Adrenal gland (tissue), 12 donors: Measurements from ENCODE around the gene KIRREL3. TPM values are rescaled to one million over a fixed set of nuclear protein-coding genes. Genes with fewer than 3 reads are reported as not detected.

Source experiments
- DNase-seq, 7 donors: peaks; one replicate each; pipeline ENCODE4 v3.0.0-alpha.2; 2019 to 2020
- H3K27ac ChIP-seq, 5 donors: fragments of 200-600 bp; sonication (generic) in 4 of 5; 1 replicate in 3 of 5; 2 replicates in 2 of 5; pipeline versions ENCODE4 v1.5.1 to v1.8.0; 2016 to 2020; ENCODE audit warnings: mild to moderate bottlenecking in 1 of 5
- H3K27me3 ChIP-seq: fragments of 200-600 bp; 2 replicates; pipeline ENCODE4 v1.8.0; 2021
- H3K36me3 ChIP-seq, 2 donors: fragments of 200-600 bp; replicated peaks in 1 of 2; 1 replicate in 1 of 2; 2 replicates in 1 of 2; pipeline versions ENCODE4 v1.5.1 to v1.8.0; 2018 to 2022
- H3K4me1 ChIP-seq, 2 donors: fragments of 200-600 bp; replicated peaks in 1 of 2; 1 replicate in 1 of 2; 2 replicates in 1 of 2; pipeline versions ENCODE4 v1.5.1 to v1.8.0; 2018 to 2021
- H3K4me3 ChIP-seq, 4 donors: fragments of 200-600 bp; sonication (generic) in 3 of 4; one replicate each; pipeline ENCODE4 v1.5.1; 2016 to 2018
- H3K9me3 ChIP-seq, 3 donors: fragments of 200-600 bp; sonication (generic) in 1 of 3; replicated peaks in 1 of 3; 1 replicate in 2 of 3; 2 replicates in 1 of 3; pipeline versions ENCODE4 v1.5.1 to v1.8.0; 2016 to 2021
- CTCF ChIP-seq, 6 experiments: fragments of 450-650 bp in 4 of 6; fragments of 200-600 bp in 2 of 6; sonication (generic) in 1 of 6; IDR thresholded peaks; 1 replicate in 5 of 6; 2 replicates in 1 of 6; pipeline versions ENCODE4 v1.5.1 to v1.8.0; 2016 to 2021; ENCODE audit warnings: antibody characterized with exemption in 6 of 6, mild to moderate bottlenecking in 2 of 6, moderate library complexity in 1 of 6
- POLR2A ChIP-seq, 2 donors: fragments of 450-650 bp; IDR thresholded peaks; one replicate each; pipeline ENCODE4 v1.6.1; 2017; ENCODE audit warnings: antibody characterized with exemption in 2 of 2, mild to moderate bottlenecking in 2 of 2, moderate library complexity in 1 of 2
- WGBS, 4 donors: extraction: QIAGEN DNeasy Blood & Tissue Kit in 2 of 4; methylation state at CpG; one replicate each; pipeline versions ENCODE4 v1.1.5 to v1.1.7; 2013 to 2017; 5-methylcytosine and 5-hydroxymethylcytosine counted together
- intact Hi-C, 2 donors: fragments of 100-400 bp; cut with DNase I; formaldehyde crosslinking; loops; one replicate each; pipeline versions ENCODE4 v1.14.1 to v1.15.0; 2022 to 2023
- polyA plus RNA-seq, 3 donors: library from polyadenylated mRNA; stranded (reverse); fragments of 200-250 nt in 2 of 3; fragments of 350-450 nt in 1 of 3; fragmentation: Illumina TruSeq in 1 of 3; extraction: RNeasy Lipid Tissue Mini Kit (QIAGEN cat#74804) in 1 of 3; gene quantifications; one replicate each; pipeline ENCODE4 v1.2.3, GENCODE V29; 2013 to 2014
- total RNA-seq, 9 donors: library from RNA; depleted of rRNA in 4 of 9; stranded (reverse); fragments of >200 nt in 4 of 9; fragments of 120-200 nt in 1 of 9; fragmentation: NEBNext Ultra II Directional in 1 of 9; extraction: Animal tissue kit (Norgen Biotek cat#: 25700) in 1 of 9; gene quantifications; one replicate each; pipeline versions ENCODE4 v1.1.0 to v1.2.4, GENCODE V29; 2013 to 2023
- donor health status: healthy with polysubstance abuse.
- donor health status: Bipolar disorder and iron deficiency.
- donor health status: DM: yes; HTN: yes; CAD: no.
- donor health status: DM: no; HTN: no; CAD: no.
- donor health status: DM: no; HTN: no; CAD: no.
- donor health status: DM: yes; HTN: yes; CAD: no.

KIRREL3 gene
- total and polyA plus RNA-seq, 12 donors, result 0.07 to 4.1 (median 0.64) TPM; not detected in 1

GRCh38 chr11:126716456-126717083 is 284.0 kb downstream of the KIRREL3 start:
- no peak overlapping the region for H3K4me3 ChIP-seq
- no peaks in the 10 kb centered on the region for H3K9me3 ChIP-seq
- H3K36me3 ChIP-seq, result no peaks in the 10 kb centered on the region
- no peaks in the 10 kb centered on the region for H3K4me1 ChIP-seq
- TF ChIP-seq CTCF (IDR thresholded peaks at IDR 0.05) (peak; percentile 27 to 61 (median 54)), POLR2A (IDR thresholded peaks at IDR 0.05) (no peak)
- no peak overlapping the region for H3K27ac ChIP-seq
- DNase-seq, result peak; percentile 26 to 79 (median 53)
- intact Hi-C loops, result loop anchor here (5.0 to 10.0 kb wide), 2 partner anchors 276 to 278 kb away; no protein-coding TSS in a partner anchor
- 55 to 75% (median 62%) methylated on average over 4 of the region's 4 CpGs for WGBS, 4 donors
- no peaks in the 10 kb centered on the region for H3K27me3 ChIP-seq

GRCh38 chr11:126713806-126714205 is 286.8 kb downstream of the KIRREL3 start:
- no peak for TF ChIP-seq CTCF (IDR thresholded peaks at IDR 0.05)
- no peak for TF ChIP-seq POLR2A (IDR thresholded peaks at IDR 0.05)
- H3K27ac ChIP-seq, result no peak overlapping the region
- H3K9me3 ChIP-seq, result no peaks in the 10 kb centered on the region
- intact Hi-C loops, result loop anchor here in 1 of 2 donors (10.0 kb wide), 1 partner anchor 281 kb away; no protein-coding TSS in a partner anchor
- 80 to 89% (median 87%) methylated on average over 6 of the region's 6 CpGs for WGBS, 4 donors
- no peak overlapping the region for H3K4me3 ChIP-seq
- H3K4me1 ChIP-seq, result no peaks in the 10 kb centered on the region
- H3K36me3 ChIP-seq, result no peaks in the 10 kb centered on the region
- DNase-seq, result peak in 1 of 7 donors; percentile 72
- no peaks in the 10 kb centered on the region for H3K27me3 ChIP-seq

GRCh38 chr11:126711977-126712625 is 288.5 kb downstream of the KIRREL3 start:
- no peak for DNase-seq
- H3K27me3 ChIP-seq, result no peaks in the 10 kb centered on the region
- WGBS, 4 donors, result 73 to 76% (median 74%) methylated on average over 18 to 27 of the region's 27 CpGs

More at GRCh38 chr11:126711977-126712625, 288.5 kb downstream of the KIRREL3 start:
- no peak overlapping the region for H3K27ac ChIP-seq
- H3K36me3 ChIP-seq, result no peaks in the 10 kb centered on the region
- H3K4me3 ChIP-seq, result no peak overlapping the region
- no peaks in the 10 kb centered on the region for H3K9me3 ChIP-seq
- intact Hi-C loops, result loop anchor here in 1 of 2 donors (10.0 kb wide), 1 partner anchor 283 kb away; no protein-coding TSS in a partner anchor
- no peak for TF ChIP-seq CTCF (IDR thresholded peaks at IDR 0.05)
- TF ChIP-seq POLR2A (IDR thresholded peaks at IDR 0.05), result no peak
- no peaks in the 10 kb centered on the region for H3K4me1 ChIP-seq
